HCT116 (cell line): ENCODE measurements around the gene RUBCN. TPM values are rescaled to one million over a fixed set of nuclear protein-coding genes. Genes with fewer than 3 reads are reported as not detected.

Experiments used
- ATAC-seq: fragments of 200-7000 bp; cut with Tn5 transposase; 2 replicates; pipeline ENCODE4 v1.9.1; 2020; ENCODE audit warnings: mild to moderate bottlenecking, moderate library complexity
- BruUV-seq: library from RNA; stranded (reverse); fragments of 400-500 nt; replicated peaks from 2 replicates; lab custom pipeline; 2021; lab: Mats Ljungman, UMichigan
- CTCF ChIA-PET: fragments of 300-600 bp; sonication (Branson Sonifier 250); formaldehyde crosslinking; loops from one replicate; lab custom pipeline; 2021; ENCODE audit warnings: antibody characterized with exemption; lab: Charles Lee
- POLR2A ChIA-PET: fragments of 300-600, 350-600 bp; sonication (Branson Sonifier 250); formaldehyde crosslinking; loops from one replicate; lab custom pipeline; 2021; ENCODE audit warnings: antibody characterized with exemption; lab: Charles Lee
- RAD21 ChIA-PET, 2 experiments: fragments of 300-600 bp; sonication (Branson Sonifier 250); formaldehyde crosslinking; loops; one replicate each; lab custom pipeline; 2023; ENCODE audit warnings: low total read pairs in 2 of 2; ENCODE audit not compliant: uncharacterized antibody in 2 of 2, unreplicated experiment in 2 of 2, low non-redundant PET in 1 of 2; lab: Charles Lee
- DNase-seq: peaks from one replicate; pipeline ENCODE4 v3.0.0-alpha.2; 2010; ENCODE audit warnings: low read depth, low spot score
- H2AFZ ChIP-seq: fragments of 200-600 bp; shearing (Covaris generic), sonication (generic); 2 replicates; pipeline ENCODE4 v1.6.1; 2017; ENCODE audit warnings: low read depth, mixed run types, mixed read lengths, antibody characterized with exemption, low read length; ENCODE audit not compliant: poor library complexity, severe bottlenecking
- H3K27ac ChIP-seq: 2 replicates; pipeline ENCODE4 v1.5.1; 2012; ENCODE audit warnings: low read depth, low read length
- H3K27me3 ChIP-seq: fragments of 200-600 bp; sonication (generic); 2 replicates; pipeline ENCODE4 v1.6.1; 2016; ENCODE audit warnings: mixed run types, low read length, mixed read lengths; ENCODE audit not compliant: insufficient read depth
- H3K36me3 ChIP-seq, 2 experiments: fragments of 200-500 bp in 1 of 2; fragments of 200-600 bp in 1 of 2; sonication (Bioruptor generic) in 1 of 2; sonication (generic) in 1 of 2; 2 replicates each; pipeline versions ENCODE4 v1.5.1 to v1.6.1; 2014 to 2016; ENCODE audit warnings: low read length in 2 of 2, inconsistent platforms in 1 of 2, mixed read lengths in 1 of 2, mixed run types in 1 of 2; ENCODE audit not compliant: insufficient read depth in 2 of 2, control insufficient read depth in 1 of 2
- H3K4me1 ChIP-seq, 2 experiments: fragments of 200-600 bp in 1 of 2; sonication (generic) in 1 of 2; 2 replicates each; pipeline versions ENCODE4 v1.5.1 to v1.6.1; 2012 to 2017; ENCODE audit warnings: low read length in 2 of 2, inconsistent platforms in 1 of 2, mild to moderate bottlenecking in 1 of 2, mixed read lengths in 1 of 2, mixed run types in 1 of 2, moderate library complexity in 1 of 2; ENCODE audit not compliant: insufficient read depth in 2 of 2, control insufficient read depth in 1 of 2
- H3K4me2 ChIP-seq: fragments of 200-600 bp; sonication (generic); 2 replicates; pipeline ENCODE4 v1.6.1; 2017; ENCODE audit warnings: mixed run types, low read length, mixed read lengths
- H3K4me3 ChIP-seq, 2 experiments: fragments of 200-600 bp in 1 of 2; sonication (generic) in 1 of 2; replicated peaks in 1 of 2; 2 replicates each; pipeline ENCODE4 v1.5.1; 2011 to 2016; ENCODE audit warnings: low read length in 2 of 2, control low read depth in 1 of 2, low read depth in 1 of 2, mild to moderate bottlenecking in 1 of 2, mixed read lengths in 1 of 2, mixed run types in 1 of 2
- H3K79me2 ChIP-seq: fragments of 200-600 bp; sonication (generic); 2 replicates; pipeline ENCODE4 v1.6.1; 2017; ENCODE audit warnings: mild to moderate bottlenecking, mixed run types, low read length, moderate library complexity, mixed read lengths; ENCODE audit not compliant: insufficient read depth
- H3K9ac ChIP-seq: fragments of 200-600 bp; sonication (generic); 2 replicates; pipeline ENCODE4 v1.6.1; 2016; ENCODE audit warnings: low read length, mixed read lengths
- H3K9me2 ChIP-seq: fragments of 200-600 bp; sonication (generic), shearing (Covaris generic); 2 replicates; pipeline ENCODE4 v1.6.1; 2017; ENCODE audit warnings: mixed run types, mild to moderate bottlenecking, moderate library complexity; ENCODE audit not compliant: insufficient read depth
- H3K9me3 ChIP-seq, 2 experiments: fragments of 200-500 bp in 1 of 2; fragments of 200-600 bp in 1 of 2; sonication (Bioruptor generic) in 1 of 2; sonication (generic) in 1 of 2; 2 replicates each; pipeline ENCODE4 v1.6.1; 2014 to 2017; ENCODE audit warnings: low read length in 2 of 2, mixed read lengths in 2 of 2, inconsistent platforms in 1 of 2, low read depth in 1 of 2, mild to moderate bottlenecking in 1 of 2, mixed run types in 1 of 2, moderate library complexity in 1 of 2; ENCODE audit not compliant: control insufficient read depth in 1 of 2, insufficient read depth in 1 of 2
- H4K20me1 ChIP-seq: fragments of 200-600 bp; sonication (generic), shearing (Covaris generic); 2 replicates; pipeline ENCODE4 v1.6.1; 2017; ENCODE audit warnings: mixed run types, mild to moderate bottlenecking, moderate library complexity; ENCODE audit not compliant: insufficient read depth
- ATF3 ChIP-seq: IDR thresholded peaks from 2 replicates; pipeline ENCODE4 v1.6.1; 2012
- CBX3 ChIP-seq: IDR thresholded peaks from 2 replicates; pipeline ENCODE4 v1.6.1; 2012; ENCODE audit warnings: low read depth
- CTCF ChIP-seq, 3 experiments: fragments of 200-600 bp in 1 of 3; sonication (generic) in 1 of 3; IDR thresholded peaks in 2 of 3; conservative IDR thresholded peaks in 1 of 3; 2 replicates each; pipeline ENCODE4 v1.5.1; 2012 to 2017; ENCODE audit warnings: low read depth in 2 of 3, low read length in 2 of 3, antibody characterized with exemption in 1 of 3, borderline replicate concordance in 1 of 3, control low read depth in 1 of 3, mild to moderate bottlenecking in 1 of 3, mixed read lengths in 1 of 3, mixed run types in 1 of 3, moderate library complexity in 1 of 3; ENCODE audit not compliant: insufficient read depth in 1 of 3
- EGR1 ChIP-seq: IDR thresholded peaks from 2 replicates; pipeline ENCODE4 v1.6.1; 2012; ENCODE audit warnings: low read depth
- ELF1 ChIP-seq: IDR thresholded peaks from 2 replicates; pipeline ENCODE4 v1.6.1; 2012; ENCODE audit warnings: low read depth, borderline replicate concordance
- EZH2 ChIP-seq: fragments of 200-600 bp; sonication (generic); IDR thresholded peaks from 2 replicates; pipeline ENCODE4 v1.6.1; 2017; ENCODE audit warnings: antibody characterized with exemption, mixed run types
- EZH2phosphoT487 ChIP-seq: fragments of 200-600 bp; IDR thresholded peaks from 2 replicates; pipeline ENCODE4 v1.6.1; 2018; ENCODE audit warnings: antibody characterized with exemption, borderline replicate concordance
- FOSL1 ChIP-seq: IDR thresholded peaks from 2 replicates; pipeline ENCODE4 v1.6.1; 2012; ENCODE audit warnings: low read depth
- JUND ChIP-seq: IDR thresholded peaks from 2 replicates; pipeline ENCODE4 v1.6.1; 2012
- MAX ChIP-seq: IDR thresholded peaks from 2 replicates; pipeline ENCODE4 v1.6.1; 2012
- POLR2A ChIP-seq: IDR thresholded peaks from 2 replicates; pipeline ENCODE4 v1.7.0; 2011; ENCODE audit warnings: borderline replicate concordance; ENCODE audit not compliant: insufficient read depth, insufficient read length; ENCODE audit errors: extremely low read depth
- POLR2AphosphoS5 ChIP-seq: IDR thresholded peaks from 2 replicates; pipeline ENCODE4 v1.6.1; 2011; ENCODE audit warnings: mild to moderate bottlenecking, low read depth, low read length, moderate library complexity
- SP1 ChIP-seq: IDR thresholded peaks from 2 replicates; pipeline ENCODE4 v1.6.1; 2012; ENCODE audit warnings: low read depth
- SRF ChIP-seq: IDR thresholded peaks from 2 replicates; pipeline ENCODE4 v1.6.1; 2012; ENCODE audit warnings: low read depth
- TCF7L2 ChIP-seq: IDR thresholded peaks from 2 replicates; pipeline ENCODE4 v1.7.0; 2011; ENCODE audit warnings: borderline replicate concordance, inconsistent platforms; ENCODE audit not compliant: insufficient read depth, insufficient read length; ENCODE audit errors: extremely low read depth
- ZBTB33 ChIP-seq: IDR thresholded peaks from 2 replicates; pipeline ENCODE4 v1.6.1; 2011; ENCODE audit warnings: mild to moderate bottlenecking, low read length, moderate library complexity; ENCODE audit not compliant: insufficient replicate concordance; ENCODE audit errors: extremely low read depth
- ZNF274 ChIP-seq: fragments of 200-500 bp; sonication (Bioruptor generic); IDR thresholded peaks from 2 replicates; pipeline ENCODE4 v1.6.1; 2014; ENCODE audit warnings: mild to moderate bottlenecking, low read depth, low read length, inconsistent platforms
- intact Hi-C: fragments of 100-400 bp; cut with micrococcal nuclease; formaldehyde crosslinking; loops from 2 replicates; pipeline ENCODE4 v1.10.0; 2022
- total RNA-seq: library from RNA; stranded (reverse); gene quantifications from one replicate; pipeline ENCODE4 v1.2.1, GENCODE V29; 2021; ENCODE audit not compliant: unreplicated experiment

RUBCN gene
- total RNA-seq, 1 experiment from 2014 or later: 21.4 TPM

GRCh38 chr3:197683191-197683590, 53.5 kb downstream of the RUBCN start:
- POLR2A ChIA-PET: no interaction called here
- RAD21 ChIA-PET: no interaction called here
- Histone ChIP-seq H3K9ac (no peak overlapping the region), H3K36me3 (peaks cover 9 to 13% of the 10 kb centered on the region in 2 experiments; a peak in 2 of 4 replicates), H3K79me2 (no peaks in the 10 kb centered on the region), H3K27me3 (no peaks in the 10 kb centered on the region), H3K4me2 (no peak overlapping the region), H4K20me1 (no peaks in the 10 kb centered on the region), H3K4me1 (no peaks in the 10 kb centered on the region), H3K9me2 (no peaks in the 10 kb centered on the region), H3K9me3 (no peaks in the 10 kb centered on the region), H3K4me3 (no peak overlapping the region), H2AFZ (no peak overlapping the region)
- intact Hi-C loops: loop anchor here (10.0 kb wide), 1 partner anchor 112 kb away; the partner anchor contains the start of gene LRCH3
- no TSS peak for BruUV-seq
- ATAC-seq (no peak), DNase-seq (no peak)
- CTCF ChIA-PET: no interaction called here
- TF ChIP-seq CTCF (IDR thresholded peaks at IDR 0.05 in 2 of 3, conservative IDR thresholded peaks at IDR 0.05 in 1 of 3; ENCODE audit: borderline replicate concordance in 1 of 3, insufficient read depth in 1 of 3, low read depth in 2 of 3, low read length in 2 of 3) (no peak), JUND (no peak), MAX (no peak), ATF3 (no peak), ZNF274 (no peak), SP1 (no peak), FOSL1 (no peak), CBX3 (no peak), EGR1 (no peak), EZH2 (no peak), SRF (no peak), TCF7L2 (no peak), ELF1 (no peak), POLR2AphosphoS5 (no peak), POLR2A (no peak), EZH2phosphoT487 (no peak), ZBTB33 (no peak)
- TF ChIP-seq, all 23 proteins: peak for 0
- no peak overlapping the region for H3K27ac ChIP-seq
